Kidney epithelial cell (primary cell): ENCODE data around the gene MTHFD1L. TPM values are rescaled to one million over a fixed set of nuclear protein-coding genes. Genes with fewer than 3 reads are reported as not detected.

Experiments used
- DNase-seq: peaks from one replicate; pipeline ENCODE4 v3.0.0-alpha.2; 2010; ENCODE audit warnings: low read depth
- H3K27me3 ChIP-seq: 2 replicates; pipeline ENCODE4 v1.6.0; 2011; ENCODE audit warnings: low read length; ENCODE audit not compliant: control insufficient read depth, insufficient read depth
- H3K36me3 ChIP-seq: 2 replicates; pipeline ENCODE4 v1.5.1; 2011; ENCODE audit warnings: low read length; ENCODE audit not compliant: control insufficient read depth, insufficient read depth
- H3K4me3 ChIP-seq: 2 replicates; pipeline ENCODE4 v1.5.1; 2011; ENCODE audit warnings: low read depth, mild to moderate bottlenecking, control low read depth, low read length
- total RNA-seq: library from RNA; depleted of rRNA; stranded (reverse); fragments of >200 nt; gene quantifications from 2 replicates; pipeline ENCODE4 v1.2.3, GENCODE V29; 2015
- TF ChIP-seq, protein P1 (sequence below): IDR thresholded peaks from 2 replicates; pipeline ENCODE4 v1.5.1; 2011; ENCODE audit warnings: mild to moderate bottlenecking, moderate library complexity, low read length, control low read depth, inconsistent platforms; ENCODE audit not compliant: insufficient read depth, poor library complexity, severe bottlenecking

MTHFD1L gene
- total RNA-seq, 1 donor from 2014 or later: 116 TPM

DNA sequence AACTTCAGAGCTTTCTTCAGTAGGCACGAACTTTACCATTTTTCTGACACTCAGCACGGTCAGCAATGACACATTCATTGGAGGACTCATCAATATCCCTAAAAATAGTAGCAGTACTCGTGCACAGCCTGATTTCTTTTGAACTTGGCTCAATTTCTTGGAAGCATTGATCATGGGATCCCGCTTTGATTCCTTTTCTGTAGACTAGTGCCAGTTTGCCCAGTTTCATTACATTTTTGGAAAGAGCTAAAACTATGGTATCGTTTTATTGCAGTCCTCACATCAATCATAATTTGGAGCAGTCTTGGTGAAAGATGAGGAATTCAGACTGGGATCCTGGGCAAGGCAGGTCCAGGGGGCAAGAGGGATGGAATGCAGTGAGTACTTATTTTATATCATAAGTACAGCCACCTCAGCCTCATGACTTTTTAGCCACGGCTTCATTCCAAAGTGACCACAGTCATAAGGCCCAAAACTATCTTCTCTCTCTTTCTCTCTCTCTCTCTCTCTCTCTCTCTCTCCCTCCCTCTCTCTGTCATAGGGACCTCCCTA is 203.3 kb downstream of the MTHFD1L start:
- DNase-seq: no peak
- Histone ChIP-seq H3K36me3 (no peaks in the 10 kb centered on the region), H3K4me3 (no peak overlapping the region)

DNA sequence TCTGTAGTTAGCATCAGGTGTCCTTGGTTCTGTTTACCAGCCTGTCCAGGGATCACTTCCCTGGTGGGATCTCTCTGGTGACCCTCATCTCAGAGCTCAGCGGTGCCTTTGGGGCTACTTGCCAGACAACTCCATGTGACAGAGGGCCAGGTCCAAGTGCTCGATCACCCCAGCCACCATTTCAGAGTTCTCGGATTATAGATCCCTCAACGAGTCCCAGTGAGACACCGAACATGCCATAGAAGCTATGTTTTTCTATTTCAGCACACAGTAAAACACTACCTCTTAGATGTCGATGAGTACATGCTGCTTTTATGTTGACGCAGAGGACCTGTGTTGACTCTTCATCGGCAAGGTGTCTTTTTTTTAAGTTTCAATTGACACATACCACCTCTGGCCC is 204.1 kb downstream of the MTHFD1L start:
- Histone ChIP-seq H3K4me3 (no peak overlapping the region), H3K36me3 (no peaks in the 10 kb centered on the region), H3K27me3 (no peaks in the 10 kb centered on the region)
- TF ChIP-seq, protein P1, sequence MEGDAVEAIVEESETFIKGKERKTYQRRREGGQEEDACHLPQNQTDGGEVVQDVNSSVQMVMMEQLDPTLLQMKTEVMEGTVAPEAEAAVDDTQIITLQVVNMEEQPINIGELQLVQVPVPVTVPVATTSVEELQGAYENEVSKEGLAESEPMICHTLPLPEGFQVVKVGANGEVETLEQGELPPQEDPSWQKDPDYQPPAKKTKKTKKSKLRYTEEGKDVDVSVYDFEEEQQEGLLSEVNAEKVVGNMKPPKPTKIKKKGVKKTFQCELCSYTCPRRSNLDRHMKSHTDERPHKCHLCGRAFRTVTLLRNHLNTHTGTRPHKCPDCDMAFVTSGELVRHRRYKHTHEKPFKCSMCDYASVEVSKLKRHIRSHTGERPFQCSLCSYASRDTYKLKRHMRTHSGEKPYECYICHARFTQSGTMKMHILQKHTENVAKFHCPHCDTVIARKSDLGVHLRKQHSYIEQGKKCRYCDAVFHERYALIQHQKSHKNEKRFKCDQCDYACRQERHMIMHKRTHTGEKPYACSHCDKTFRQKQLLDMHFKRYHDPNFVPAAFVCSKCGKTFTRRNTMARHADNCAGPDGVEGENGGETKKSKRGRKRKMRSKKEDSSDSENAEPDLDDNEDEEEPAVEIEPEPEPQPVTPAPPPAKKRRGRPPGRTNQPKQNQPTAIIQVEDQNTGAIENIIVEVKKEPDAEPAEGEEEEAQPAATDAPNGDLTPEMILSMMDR: no peak
- no peak for DNase-seq

More for the DNA sequence above, 203.3 kb downstream of the MTHFD1L start:
- TF ChIP-seq, protein P1: no peak
- H3K27me3 ChIP-seq: no peaks in the 10 kb centered on the region

- H3K27me3 ChIP-seq: no peaks in the 10 kb centered on the region
- no peaks in the 10 kb centered on the region for H3K36me3 ChIP-seq
- DNase-seq: no peak
- TF ChIP-seq, protein P1: no peak
- no peak overlapping the region for H3K4me3 ChIP-seq
Observed at GRCh38 chr6:151070631-151071051, 205.1 kb downstream of the MTHFD1L start.

DNA sequence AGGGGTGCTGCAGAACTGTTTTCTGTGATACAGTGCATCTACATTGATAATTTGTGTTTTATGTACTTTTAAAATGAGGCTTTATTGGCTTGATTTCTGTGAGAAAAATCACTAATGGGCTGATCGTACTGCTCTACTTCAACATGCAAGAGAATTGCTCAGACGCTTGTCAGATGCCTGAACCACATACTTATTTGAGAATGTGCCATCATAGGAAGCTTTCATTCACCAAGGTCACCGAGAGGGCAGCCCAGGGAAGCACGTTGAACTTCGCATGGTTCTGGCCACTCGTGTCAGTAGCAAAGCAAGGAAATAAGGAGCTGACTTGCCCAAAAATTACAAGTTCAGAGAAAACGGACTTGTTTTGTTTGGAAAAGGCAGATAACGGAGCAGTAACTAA is 205.8 kb downstream of the MTHFD1L start:
- DNase-seq: no peak

DNA sequence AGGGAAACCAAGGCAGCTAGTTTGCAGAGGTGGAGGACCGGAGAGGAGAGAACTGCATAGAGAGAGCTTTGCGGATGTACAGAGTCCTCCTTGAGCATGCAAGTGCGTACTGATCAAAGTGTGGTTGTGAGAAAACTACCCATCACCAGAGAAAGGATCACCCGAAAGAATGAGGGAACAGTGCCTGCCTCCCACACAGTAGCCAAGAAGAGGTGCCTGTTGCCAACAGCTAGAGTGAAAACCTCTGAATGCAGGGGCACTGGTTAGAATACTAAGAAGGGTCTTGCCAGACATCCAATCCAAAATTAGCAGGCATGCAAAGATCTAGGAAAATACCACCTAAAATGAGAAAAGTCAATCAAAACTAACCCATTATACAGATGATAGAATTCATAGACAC is 207.6 kb downstream of the MTHFD1L start:
- no peak for DNase-seq
- H3K4me3 ChIP-seq: no peak overlapping the region
- TF ChIP-seq, protein P1: no peak
- no peaks in the 10 kb centered on the region for H3K27me3 ChIP-seq
- H3K36me3 ChIP-seq: no peaks in the 10 kb centered on the region

More for the DNA sequence above, 205.8 kb downstream of the MTHFD1L start:
- TF ChIP-seq, protein P1: no peak
- H3K36me3 ChIP-seq: no peaks in the 10 kb centered on the region
- H3K4me3 ChIP-seq: no peak overlapping the region
- H3K27me3 ChIP-seq: no peaks in the 10 kb centered on the region

DNA sequence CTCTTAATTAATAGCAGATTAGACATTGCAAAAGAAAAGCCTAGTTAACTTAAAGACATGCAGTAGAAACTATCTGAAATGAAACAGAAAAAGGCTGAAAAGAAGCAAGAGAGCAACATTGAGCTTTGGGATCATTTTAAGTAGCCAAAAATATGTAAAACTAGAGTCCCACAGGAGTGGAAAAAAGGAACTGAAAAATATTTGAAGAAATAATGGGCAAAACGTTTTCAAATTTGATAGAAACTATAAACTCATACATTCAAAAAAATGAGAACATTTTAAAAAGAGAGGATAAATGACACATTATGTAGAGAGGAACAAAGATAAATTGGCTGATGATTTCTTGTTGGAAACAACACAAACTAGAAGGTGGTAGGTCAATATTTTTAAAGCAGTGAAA is 208.2 kb downstream of the MTHFD1L start:
- no peak for DNase-seq
- no peak overlapping the region for H3K4me3 ChIP-seq
- no peaks in the 10 kb centered on the region for H3K27me3 ChIP-seq
- H3K36me3 ChIP-seq: no peaks in the 10 kb centered on the region
- TF ChIP-seq, protein P1: no peak
